Measurements from ENCODE around the gene ABCC6.
"Not testable (repeated sequence)": the region's sequence is repeated elsewhere in the genome, so short reads cannot be mapped to it uniquely, and the experiment has no call there.

- not testable (repeated sequence) for TF ChIP-seq POLR2AphosphoS5 (IDR thresholded peaks at IDR 0.05); CTCF (IDR thresholded peaks at IDR 0.05); EP300 (IDR thresholded peaks at IDR 0.05; ENCODE audit: low read depth)
Measured at GRCh38 chr16:16267708-16268107, 44.4 kb upstream of the ABCC6 start.
